HepG2 (cell line): Measurements from ENCODE around the gene CAMK2G. TPM values are rescaled to one million over a fixed set of nuclear protein-coding genes. Genes with fewer than 3 reads are reported as not detected.
A peak's percentile ranks its signal among the peaks of the same experiment; 100 is the strongest.

Experiments used
- AKNA ChIP-seq: sonication (generic); formaldehyde crosslinking; IDR thresholded peaks from 2 replicates; pipeline ENCODE4 v1.4.0; 2020; ENCODE audit warnings: missing genetic modification reagents, borderline replicate concordance
- CEBPB ChIP-seq: IDR thresholded peaks from 2 replicates; pipeline ENCODE4 v1.6.1; 2011; ENCODE audit warnings: low read depth, low read length, improper control_type of control experiment, borderline replicate concordance
- FOXP1 ChIP-seq, 2 experiments: fragments of 450-650 bp in 1 of 2; IDR thresholded peaks; 2 replicates each; pipeline ENCODE4 v1.6.1; 2017 to 2018; ENCODE audit warnings: antibody characterized with exemption in 1 of 2
- HNRNPLL ChIP-seq: fragments of 200-400 bp; formaldehyde crosslinking; IDR thresholded peaks from 2 replicates; pipeline ENCODE4 v1.6.1; 2017; ENCODE audit warnings: mild to moderate bottlenecking, low read depth, low read length; ENCODE audit not compliant: poor library complexity, severe bottlenecking
- MED1 ChIP-seq: sonication (generic); formaldehyde crosslinking; IDR thresholded peaks from 2 replicates; pipeline ENCODE4 v1.4.0; 2020; ENCODE audit warnings: missing genetic modification reagents
- SNAPC4 ChIP-seq: sonication (generic); formaldehyde crosslinking; IDR thresholded peaks from 2 replicates; pipeline ENCODE4 v1.4.0; 2020; ENCODE audit warnings: mild to moderate bottlenecking, missing genetic modification reagents
- ZBTB4 ChIP-seq: sonication (generic); formaldehyde crosslinking; IDR thresholded peaks from 2 replicates; pipeline ENCODE4 v1.4.0; 2020; ENCODE audit warnings: missing genetic modification reagents, mild to moderate bottlenecking, borderline replicate concordance
- ZNF333 ChIP-seq: sonication (generic); formaldehyde crosslinking; IDR thresholded peaks from 2 replicates; pipeline ENCODE4 v1.4.0; 2020; ENCODE audit warnings: mild to moderate bottlenecking, missing genetic modification reagents, borderline replicate concordance
- ZNF362 ChIP-seq: sonication (generic); formaldehyde crosslinking; IDR thresholded peaks from 2 replicates; pipeline ENCODE4 v1.4.0; 2020; ENCODE audit warnings: missing genetic modification reagents, mild to moderate bottlenecking, borderline replicate concordance
- polyA plus RNA-seq, 8 experiments: library from polyadenylated mRNA; depleted of rRNA in 3 of 8; stranded (reverse) in 7 of 8; unstranded in 1 of 8; fragments of >200 nt; fragmentation: Illumina TruSeq in 4 of 8; extraction: Trizol in 4 of 8; gene quantifications; 2 replicates each; pipeline versions ENCODE4 v1.2.1 to v1.2.3, GENCODE V29; 2011 to 2016; ENCODE audit warnings: low read depth in 4 of 8, missing spikeins in 1 of 8, mixed read lengths in 1 of 8; ENCODE audit not compliant: insufficient read depth in 1 of 8
- total RNA-seq, 5 experiments: library from RNA; depleted of rRNA; stranded (reverse); fragments of >200 nt; fragmentation: Illumina TruSeq; extraction: Trizol; gene quantifications; 2 replicates each; pipeline ENCODE4 v1.2.3, GENCODE V29; 2016; ENCODE audit warnings: low read depth in 1 of 5

CAMK2G gene
- total and polyA plus RNA-seq, 2 of the 13 experiments (the other 11 are each of a cell fraction or from before 2014, with no cell fraction given) = 15.9 to 18.8 TPM

GRCh38 chr10:73840403-73841060 is 33.8 kb downstream of the CAMK2G start (continued):
- TF ChIP-seq SNAPC4 (CRISPR knock-in tag) (no peak), ZBTB4 (CRISPR knock-in tag) (peak; percentile 14; the same call in 1 of the 2 replicates), CEBPB (peak; percentile 95), ZNF362 (no peak; the same call in 1 of the 2 replicates), MED1 (CRISPR knock-in tag) (peak; percentile 88), AKNA (no peak), HNRNPLL (no peak), ZNF333 (CRISPR knock-in tag) (0 out of 2 replicates have a peak, but pooled peaks have one; percentile 39), FOXP1 (IDR thresholded peaks at IDR 0.05) (no peak), FOXP1 (CRISPR knock-in tag; IDR thresholded peaks at IDR 0.05) (peak; percentile 63; the same call in 1 of the 2 replicates)
